NOMO-1 treated with dmso at 0.1 percent for 144 hours (cell line): ENCODE data around the gene LMCD1.

Experiments
- DNase-seq: peaks from one replicate; lab custom pipeline; 2025; ENCODE audit not compliant: unreplicated experiment; lab: John Stamatoyannopoulos, UW

The LMCD1 gene

GRCh38 chr3:8504611-8504973 is 3.0 kb downstream of the LMCD1 start:
- DNase-seq = no peak

GRCh38 chr3:8505621-8506020 is 4.0 kb downstream of the LMCD1 start:
- DNase-seq = no peak

- DNase-seq = no peak
Measured at GRCh38 chr3:8506571-8507061, 5.0 kb downstream of the LMCD1 start.

GRCh38 chr3:8507496-8507895 is 5.9 kb downstream of the LMCD1 start:
- DNase-seq = no peak

GRCh38 chr3:8509961-8510360 is 8.3 kb downstream of the LMCD1 start:
- no peak for DNase-seq

GRCh38 chr3:8512234-8512633 is 10.6 kb downstream of the LMCD1 start:
- DNase-seq = no peak

GRCh38 chr3:8516047-8516661 is 14.5 kb downstream of the LMCD1 start:
- no peak for DNase-seq

- no peak for DNase-seq
Measured at GRCh38 chr3:8516783-8517182, 15.2 kb downstream of the LMCD1 start.

GRCh38 chr3:8517487-8517886 is 15.9 kb downstream of the LMCD1 start:
- DNase-seq = no peak

- no peak for DNase-seq
Measured at GRCh38 chr3:8518138-8518537, 16.5 kb downstream of the LMCD1 start.

- no peak for DNase-seq
Measured at GRCh38 chr3:8519156-8519555, 17.5 kb downstream of the LMCD1 start.

GRCh38 chr3:8519774-8520448 is 18.3 kb downstream of the LMCD1 start:
- DNase-seq = no peak

GRCh38 chr3:8520816-8521403 is 19.3 kb downstream of the LMCD1 start:
- no peak for DNase-seq

- DNase-seq = no peak
Measured at GRCh38 chr3:8523041-8523440, 21.4 kb downstream of the LMCD1 start.

GRCh38 chr3:8524249-8524648 is 22.6 kb downstream of the LMCD1 start:
- DNase-seq = no peak

GRCh38 chr3:8524656-8525399 is 23.2 kb downstream of the LMCD1 start:
- no peak for DNase-seq

- no peak for DNase-seq
Measured at GRCh38 chr3:8525893-8526292, 24.3 kb downstream of the LMCD1 start.

GRCh38 chr3:8529181-8529637 is 27.6 kb downstream of the LMCD1 start:
- no peak for DNase-seq

GRCh38 chr3:8529738-8530525 is 28.3 kb downstream of the LMCD1 start:
- no peak for DNase-seq

GRCh38 chr3:8530581-8530980 is 29.0 kb downstream of the LMCD1 start:
- DNase-seq = no peak
